ENCODE measurements around the gene SLC26A8.
"Not testable (repeated sequence)": the region's sequence is repeated elsewhere in the genome, so short reads cannot be mapped to it uniquely, and the experiment has no call there.

The SLC26A8 gene

DNA sequence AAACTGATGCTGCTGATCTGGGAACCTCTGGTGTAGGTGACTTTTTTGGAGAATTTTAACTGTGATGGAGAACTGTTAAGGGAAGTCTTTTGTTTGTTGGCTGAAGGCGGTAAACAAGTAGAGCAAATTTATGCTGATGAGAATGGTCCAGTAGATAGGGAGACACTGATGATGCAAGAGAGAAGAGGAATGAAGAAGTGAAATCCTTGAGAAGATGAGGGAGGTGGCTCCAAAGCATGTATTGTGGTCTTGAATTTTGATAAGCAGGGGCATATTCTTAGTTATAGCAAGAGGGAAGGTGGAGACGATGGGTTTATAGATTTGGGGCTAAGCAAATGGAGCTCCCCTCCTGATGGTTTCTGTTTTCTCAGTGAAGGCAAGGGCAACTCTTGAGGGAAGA, 25.1 kb upstream of the SLC26A8 start:
- DNase-seq = no peak

- no peak for DNase-seq
Observed at GRCh38 chr6:36042618-36043260, 18.3 kb upstream of the SLC26A8 start.

- DNase-seq = no peak
Observed at GRCh38 chr6:36040958-36041357, 16.5 kb upstream of the SLC26A8 start.

DNA sequence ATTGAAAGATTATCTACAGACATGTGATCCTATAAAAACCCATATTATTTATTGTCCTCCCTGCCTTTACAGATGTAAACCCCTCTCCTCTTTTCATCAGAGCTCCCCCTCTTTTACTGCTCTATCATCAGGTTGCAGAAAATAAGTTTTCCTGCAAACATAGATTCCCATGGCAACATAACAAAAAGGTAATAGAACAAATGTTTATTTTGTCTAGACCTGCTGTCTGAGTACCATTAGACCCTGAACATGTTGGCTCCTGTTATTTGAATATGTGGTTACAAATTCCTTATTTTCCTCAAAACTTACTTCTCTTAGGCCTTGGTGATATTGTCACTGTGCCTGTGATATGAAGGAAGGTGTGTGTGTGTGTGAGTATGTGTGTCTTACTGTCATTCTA, 14.7 kb upstream of the SLC26A8 start:
- no peak for DNase-seq

DNA sequence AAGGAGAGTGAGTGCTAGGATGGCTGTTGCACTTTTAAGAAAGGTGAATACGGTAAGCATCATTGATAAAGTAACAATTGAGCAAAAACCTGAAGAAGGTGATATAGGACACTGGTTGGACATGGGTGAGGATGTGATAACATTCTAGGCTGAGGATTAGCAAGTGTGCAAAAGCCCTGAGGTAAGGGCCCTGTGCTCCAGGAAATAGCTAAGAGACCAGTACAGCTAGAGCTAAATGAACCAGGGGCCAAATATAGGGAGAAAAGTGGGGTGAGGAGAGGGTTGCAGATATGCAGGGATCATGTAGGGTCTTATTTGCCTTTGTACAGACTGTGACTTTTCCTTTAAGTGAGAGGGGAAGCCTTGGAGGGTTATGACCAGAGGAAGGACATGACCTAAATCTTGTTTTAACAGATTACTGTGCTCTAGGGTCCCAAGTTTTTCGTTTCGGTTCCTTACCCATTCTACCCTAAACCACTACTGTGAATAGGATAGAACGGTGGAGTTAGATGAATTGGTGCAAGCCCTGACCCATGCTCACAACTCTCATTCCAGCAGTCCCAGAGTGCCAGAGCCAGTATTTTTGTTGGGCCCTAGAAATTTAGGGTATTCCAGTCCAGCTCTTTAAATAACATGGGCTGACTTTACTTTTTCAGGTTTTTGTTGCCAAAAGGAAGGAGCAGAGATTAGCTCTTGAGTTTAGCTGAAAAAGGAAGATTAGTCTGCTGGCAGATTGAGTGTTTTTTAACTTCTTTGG, 13.9 kb upstream of the SLC26A8 start:
- no peak for DNase-seq

- DNase-seq = no peak
Observed at GRCh38 chr6:36035225-36035624, 10.8 kb upstream of the SLC26A8 start.

- DNase-seq = no peak
Observed at GRCh38 chr6:36034441-36034840, 10.0 kb upstream of the SLC26A8 start.

GRCh38 chr6:36033935-36034334, 9.5 kb upstream of the SLC26A8 start:
- DNase-seq = peak; percentile 29

DNA sequence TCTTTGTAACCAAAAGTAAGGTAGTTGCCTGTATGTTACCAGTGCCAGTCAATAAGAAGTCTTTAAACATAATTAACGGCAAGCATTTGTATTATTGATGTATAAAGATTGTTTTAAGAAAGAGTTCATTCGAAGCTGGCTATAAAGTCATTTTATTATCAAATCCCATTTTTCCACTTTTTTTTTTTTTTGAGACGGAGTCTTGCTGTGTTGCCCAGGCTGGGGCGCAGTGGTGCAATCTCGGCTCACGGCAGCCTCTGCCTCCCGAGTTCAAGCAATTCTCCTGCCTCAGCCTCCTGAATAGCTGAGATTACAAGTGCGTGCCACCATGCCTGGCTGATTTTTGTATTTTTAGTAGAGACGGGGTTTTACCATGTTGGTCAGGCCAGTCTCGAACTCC, 8.7 kb upstream of the SLC26A8 start:
- DNase-seq = not testable (repeated sequence)

- no peak for DNase-seq
Observed at GRCh38 chr6:36032261-36032660, 7.8 kb upstream of the SLC26A8 start.

GRCh38 chr6:36029464-36029863, 5.0 kb upstream of the SLC26A8 start:
- DNase-seq = no peak

DNA sequence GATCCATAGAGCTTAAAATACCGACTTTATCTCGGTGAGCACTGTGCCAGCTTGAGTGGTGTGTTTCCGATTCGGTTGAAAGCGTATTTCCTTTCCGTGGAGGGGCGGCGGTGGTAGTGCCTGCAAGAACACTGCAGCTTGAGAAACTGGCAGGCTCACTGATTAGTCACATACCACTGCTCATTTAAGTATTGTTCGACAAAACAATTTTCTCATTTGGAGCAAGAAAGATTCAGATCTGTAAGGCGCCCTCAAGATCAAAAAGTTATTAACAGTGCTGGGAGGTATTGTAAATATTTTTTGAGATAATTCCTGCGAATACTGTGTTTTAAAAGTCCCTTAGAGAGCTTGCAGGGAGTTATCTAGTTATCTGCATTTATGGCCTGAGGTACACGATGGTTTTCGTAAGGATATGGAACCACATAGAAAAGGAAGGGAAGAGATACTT, 4.5 kb upstream of the SLC26A8 start:
- peak; percentile 78 for DNase-seq

DNA sequence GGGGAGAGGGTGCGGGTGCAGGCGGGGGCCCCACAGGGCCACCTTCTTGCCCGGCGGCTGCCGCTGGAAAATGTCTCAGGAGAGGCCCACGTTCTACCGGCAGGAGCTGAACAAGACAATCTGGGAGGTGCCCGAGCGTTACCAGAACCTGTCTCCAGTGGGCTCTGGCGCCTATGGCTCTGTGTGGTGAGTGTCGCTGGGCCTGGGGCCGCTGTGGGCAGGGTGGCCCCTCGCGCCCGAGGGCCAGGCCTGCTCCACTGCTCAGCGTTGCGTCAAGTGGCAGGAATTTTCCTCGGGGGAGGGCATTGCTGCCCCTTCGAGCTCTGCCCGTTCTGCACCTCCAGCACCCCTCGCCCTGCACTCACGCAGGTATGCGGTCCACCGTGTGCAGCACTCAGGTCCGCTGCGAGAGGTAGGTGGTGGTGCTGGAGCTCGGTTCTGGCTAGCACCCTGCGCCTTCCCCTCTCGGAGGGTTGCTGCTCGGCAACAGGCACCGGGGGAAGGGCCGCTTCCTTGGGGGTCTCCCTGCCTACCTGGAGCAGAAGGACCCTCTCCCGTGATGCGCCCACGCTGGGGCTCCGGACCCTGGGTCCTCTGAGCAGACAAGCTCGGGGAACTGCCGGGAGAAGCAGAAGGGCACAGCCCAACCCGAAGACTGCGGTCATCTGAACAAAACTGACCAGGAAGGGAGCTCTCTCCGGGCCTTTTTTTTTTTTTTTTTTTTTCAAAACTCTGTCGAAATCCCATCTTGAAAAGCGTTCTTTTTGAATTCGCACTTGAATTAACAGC, 3.8 kb upstream of the SLC26A8 start:
- DNase-seq = peak; percentile 16

- peak; percentile 97 for DNase-seq
Observed at GRCh38 chr6:36027501-36028087, 3.2 kb upstream of the SLC26A8 start, which contains the start of gene MAPK14. Gene MAPK14, plus strand, starts transcription at chr6:36027808. Its CDS starts 350 bp downstream, at chr6:36028158.

DNA sequence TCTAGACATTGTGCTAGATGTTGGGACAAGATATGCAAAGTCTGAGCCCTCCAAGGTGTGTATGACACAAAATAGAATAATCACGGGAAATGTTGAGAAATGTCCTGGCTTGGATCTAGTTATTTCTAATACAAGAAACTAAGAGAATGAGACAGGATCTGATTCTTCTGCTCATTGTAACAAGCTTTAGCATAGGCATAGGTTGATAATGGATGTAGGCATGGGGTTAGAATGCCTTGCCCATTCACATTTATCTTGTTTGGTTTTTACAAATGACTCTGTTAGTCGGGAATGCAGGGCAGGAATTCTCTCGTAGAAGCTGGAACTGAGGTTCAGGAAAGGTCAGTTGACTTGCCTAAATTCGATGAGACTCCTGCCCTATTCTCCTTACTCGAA, 1.5 kb upstream of the SLC26A8 start:
- DNase-seq = no peak

- DNase-seq = no peak
Observed at GRCh38 chr6:36025260-36025931, 955 bp upstream of the SLC26A8 start.

DNA sequence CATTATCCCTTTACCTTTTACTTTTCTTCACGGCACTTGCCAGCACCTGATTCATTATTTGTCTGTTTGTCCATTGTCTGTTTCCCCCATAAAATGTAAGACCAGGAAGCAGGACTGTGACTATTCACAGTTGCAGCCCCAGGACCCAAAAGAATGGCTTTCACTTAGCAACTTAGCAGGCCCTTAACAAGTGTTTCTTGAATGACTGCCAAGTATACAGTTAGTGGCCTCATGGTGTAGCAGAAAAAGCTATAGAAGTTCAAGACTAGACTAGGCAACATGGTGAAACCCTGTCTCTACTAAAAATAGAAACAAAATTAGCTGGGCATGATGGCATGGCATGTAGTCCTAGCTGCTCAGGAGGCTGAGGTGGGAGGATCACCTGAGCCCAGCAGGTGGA, 4.3 kb downstream of the SLC26A8 start:
- DNase-seq = no peak

DNA sequence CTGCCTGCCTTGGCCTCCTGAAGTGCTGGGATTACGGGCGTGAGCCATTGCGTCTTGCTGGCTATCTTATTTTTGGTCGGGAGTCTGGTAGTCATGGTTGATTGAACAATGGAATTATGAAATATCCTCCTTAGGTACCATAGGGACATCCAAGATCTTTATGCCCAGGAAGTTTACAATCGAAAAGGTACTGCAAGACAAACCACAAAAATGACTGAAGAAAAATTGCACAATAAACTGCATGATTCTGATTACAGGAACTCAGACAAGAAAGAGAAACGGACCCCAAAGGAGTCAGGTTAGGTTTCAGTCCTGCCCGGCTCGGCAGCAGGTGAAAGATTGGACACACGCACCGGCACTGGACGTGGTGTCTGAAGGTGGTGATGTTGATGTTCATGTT, 5.3 kb downstream of the SLC26A8 start:
- no peak for DNase-seq

DNA sequence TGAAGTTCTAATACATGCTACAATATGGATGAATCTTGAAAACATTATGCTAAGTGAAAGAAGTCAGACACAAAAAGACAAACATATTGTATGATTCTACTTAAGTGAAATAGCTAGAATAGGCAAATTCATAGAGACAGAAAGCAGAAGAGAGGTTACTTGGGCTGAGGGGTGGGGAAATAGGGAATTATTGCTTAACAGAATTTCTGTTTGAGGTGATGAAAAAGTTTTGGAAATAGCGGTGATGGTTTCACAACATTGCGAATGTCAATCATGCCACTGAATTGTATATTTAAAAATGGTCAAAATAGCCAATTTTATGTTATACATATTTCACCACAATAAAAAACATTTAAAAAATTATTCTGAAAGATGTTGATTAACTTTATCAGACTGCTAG, 6.1 kb downstream of the SLC26A8 start:
- DNase-seq = no peak

- DNase-seq = no peak
Observed at GRCh38 chr6:36015666-36016065, 8.8 kb downstream of the SLC26A8 start.

GRCh38 chr6:36000451-36000850, 24.0 kb downstream of the SLC26A8 start:
- DNase-seq = no peak

DNA sequence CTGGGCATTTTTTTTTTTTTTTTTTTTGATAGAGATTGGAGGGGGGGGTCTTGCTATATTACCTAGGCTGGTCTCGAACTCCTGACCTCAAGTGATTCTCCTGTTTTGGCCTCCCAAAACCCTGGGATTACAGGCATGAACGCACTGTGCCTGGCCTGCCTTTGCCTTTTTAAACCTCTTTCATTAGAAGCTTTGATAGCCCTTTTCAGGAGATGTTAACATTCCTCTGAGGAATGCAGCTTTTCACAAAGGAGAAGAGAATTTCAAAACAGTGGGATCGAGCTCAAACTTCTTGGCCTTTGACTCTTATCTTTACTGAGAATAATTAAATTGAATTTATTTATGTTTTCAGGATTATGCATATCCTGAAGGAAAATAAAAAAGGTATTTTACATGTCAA, 31.3 kb downstream of the SLC26A8 start:
- no peak for DNase-seq

DNA sequence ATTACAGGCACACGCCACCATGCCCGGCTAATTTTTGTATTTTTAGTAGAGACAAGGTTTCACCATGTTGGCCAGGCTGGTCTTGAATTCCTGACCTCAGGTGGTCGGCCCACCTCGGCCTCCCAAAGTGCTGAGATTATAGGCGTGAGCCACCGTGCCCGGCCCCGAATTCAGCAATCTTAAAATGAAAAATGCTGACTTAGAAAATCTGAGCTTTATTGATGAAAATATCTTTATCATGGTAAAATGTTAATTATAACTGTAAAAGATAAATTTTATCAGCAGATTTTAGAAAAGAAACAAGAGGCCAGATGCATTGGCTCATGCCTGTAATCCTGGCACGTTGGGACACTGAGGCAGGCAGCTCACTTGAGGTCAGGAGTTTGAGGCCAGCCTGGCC, 36.4 kb downstream of the SLC26A8 start:
- not testable (repeated sequence) for DNase-seq
